HepG2 (cell line): ENCODE results near the gene GPR89A. TPM values are rescaled to one million over a fixed set of nuclear protein-coding genes. Genes with fewer than 3 reads are reported as not detected.

Source experiments
- CEBPB ChIP-seq: IDR thresholded peaks from 2 replicates; pipeline ENCODE4 v1.6.1; 2011; ENCODE audit warnings: low read depth, low read length, improper control_type of control experiment, borderline replicate concordance
- CHCHD3 ChIP-seq: sonication (generic); formaldehyde crosslinking; IDR thresholded peaks from 2 replicates; pipeline ENCODE4 v1.8.0; 2022; ENCODE audit warnings: mild to moderate bottlenecking, missing genetic modification reagents, moderate library complexity
- E2F5 ChIP-seq: sonication (generic); formaldehyde crosslinking; conservative IDR thresholded peaks from 2 replicates; pipeline ENCODE4 v1.4.0; 2020; ENCODE audit warnings: missing genetic modification reagents
- FOSL2 ChIP-seq: sonication (generic); formaldehyde crosslinking; IDR thresholded peaks from 2 replicates; pipeline ENCODE4 v1.4.0; 2020; ENCODE audit warnings: missing genetic modification reagents
- FOXO4 ChIP-seq: sonication (generic); formaldehyde crosslinking; conservative IDR thresholded peaks from 2 replicates; pipeline ENCODE4 v1.8.1; 2023; ENCODE audit warnings: missing genetic modification reagents
- KAT2B ChIP-seq: fragments of 150-350 bp; IDR thresholded peaks from 2 replicates; pipeline ENCODE4 v1.6.1; 2014; ENCODE audit warnings: low read depth, low read length, borderline replicate concordance
- NFATC3 ChIP-seq: sonication (generic); formaldehyde crosslinking; IDR thresholded peaks from 2 replicates; pipeline ENCODE4 v1.5.1; 2020; ENCODE audit warnings: mild to moderate bottlenecking, missing genetic modification reagents
- PBX2 ChIP-seq: IDR thresholded peaks from 2 replicates; pipeline ENCODE4 v1.6.1; 2016; ENCODE audit warnings: control low read depth
- POGZ ChIP-seq: sonication (generic); formaldehyde crosslinking; IDR thresholded peaks from 2 replicates; pipeline ENCODE4 v1.4.0; 2020; ENCODE audit warnings: mild to moderate bottlenecking, missing genetic modification reagents
- RBAK ChIP-seq: sonication (generic); formaldehyde crosslinking; IDR thresholded peaks from 2 replicates; pipeline ENCODE4 v1.5.1; 2020; ENCODE audit warnings: mild to moderate bottlenecking, missing genetic modification reagents
- ZBTB7B ChIP-seq: sonication (generic); formaldehyde crosslinking; IDR thresholded peaks from 2 replicates; pipeline ENCODE4 v1.4.0; 2020; ENCODE audit warnings: missing genetic modification reagents
- ZHX2 ChIP-seq, 2 experiments: sonication (generic) in 1 of 2; formaldehyde crosslinking in 1 of 2; IDR thresholded peaks; 2 replicates each; pipeline versions ENCODE4 v1.6.1 to v1.9.0; 2014 to 2022; ENCODE audit warnings: antibody characterized with exemption in 1 of 2, borderline replicate concordance in 1 of 2, inconsistent platforms in 1 of 2, low read depth in 1 of 2, missing genetic modification reagents in 1 of 2
- ZNF138 ChIP-seq: sonication (generic); formaldehyde crosslinking; IDR thresholded peaks from 2 replicates; pipeline ENCODE4 v1.5.0; 2020; ENCODE audit warnings: mild to moderate bottlenecking, low read depth, missing genetic modification reagents
- ZNF180 ChIP-seq: sonication (generic); formaldehyde crosslinking; IDR thresholded peaks from 2 replicates; pipeline ENCODE4 v1.4.0; 2020; ENCODE audit warnings: low read depth, missing genetic modification reagents, borderline replicate concordance
- ZNF354B ChIP-seq: sonication (generic); formaldehyde crosslinking; IDR thresholded peaks from 2 replicates; pipeline ENCODE4 v1.8.0; 2022; ENCODE audit warnings: mild to moderate bottlenecking, missing genetic modification reagents
- ZNF691 ChIP-seq: sonication (generic); formaldehyde crosslinking; IDR thresholded peaks from 2 replicates; pipeline ENCODE4 v1.4.0; 2020; ENCODE audit warnings: missing genetic modification reagents, low read depth, mild to moderate bottlenecking, borderline replicate concordance
- ZNF768 ChIP-seq: sonication (generic); formaldehyde crosslinking; IDR thresholded peaks from 2 replicates; pipeline ENCODE4 v1.4.0; 2020; ENCODE audit warnings: missing genetic modification reagents
- ZNF784 ChIP-seq: sonication (generic); formaldehyde crosslinking; IDR thresholded peaks from 2 replicates; pipeline ENCODE4 v1.5.1; 2020; ENCODE audit warnings: missing genetic modification reagents, mild to moderate bottlenecking, borderline replicate concordance
- polyA plus RNA-seq, 8 experiments: library from polyadenylated mRNA; depleted of rRNA in 3 of 8; stranded (reverse) in 7 of 8; unstranded in 1 of 8; fragments of >200 nt; fragmentation: Illumina TruSeq in 4 of 8; extraction: Trizol in 4 of 8; gene quantifications; 2 replicates each; pipeline versions ENCODE4 v1.2.1 to v1.2.3, GENCODE V29; 2011 to 2016; ENCODE audit warnings: low read depth in 4 of 8, missing spikeins in 1 of 8, mixed read lengths in 1 of 8; ENCODE audit not compliant: insufficient read depth in 1 of 8
- total RNA-seq, 5 experiments: library from RNA; depleted of rRNA; stranded (reverse); fragments of >200 nt; fragmentation: Illumina TruSeq; extraction: Trizol; gene quantifications; 2 replicates each; pipeline ENCODE4 v1.2.3, GENCODE V29; 2016; ENCODE audit warnings: low read depth in 1 of 5

GPR89A gene
- total and polyA plus RNA-seq, 2 of the 13 experiments (the other 11 are each of a cell fraction or from before 2014, with no cell fraction given) = 23.4 to 32.6 TPM

GRCh38 chr1:145714524-145715111 is 106.8 kb downstream of the GPR89A start (continued):
- TF ChIP-seq CHCHD3 (CRISPR knock-in tag) = no peak
- TF ChIP-seq FOSL2 = 0 out of 2 replicates have a peak, but pooled peaks have one; percentile 12
- TF ChIP-seq PBX2 (CRISPR knock-in tag) = no peak
- peak; percentile 31; the same call in 1 of the 2 replicates for TF ChIP-seq RBAK
- TF ChIP-seq KAT2B = no peak
- TF ChIP-seq FOXO4 (CRISPR knock-in tag) = peak; percentile 94; the same call in 1 of the 2 replicates
- TF ChIP-seq ZNF691 (CRISPR knock-in tag) = peak; percentile 71; the same call in 1 of the 2 replicates
- TF ChIP-seq NFATC3 (CRISPR knock-in tag) = no peak
- TF ChIP-seq ZNF180 (CRISPR knock-in tag) = no peak
- TF ChIP-seq CEBPB = peak; percentile 37
- peak; percentile 47; the same call in 1 of the 2 replicates for TF ChIP-seq ZBTB7B
- TF ChIP-seq ZNF768 (CRISPR knock-in tag) = no peak
- no peak for TF ChIP-seq ZNF354B (CRISPR knock-in tag)
- TF ChIP-seq POGZ (CRISPR knock-in tag) = 0 out of 2 replicates have a peak, but pooled peaks have one; percentile 36
- TF ChIP-seq E2F5 (CRISPR knock-in tag) = no peak
- peak; percentile 30; the same call in 1 of the 2 replicates for TF ChIP-seq ZNF784 (CRISPR knock-in tag)
- no peak for TF ChIP-seq ZNF138 (CRISPR knock-in tag)
- no peak for TF ChIP-seq ZHX2 (IDR thresholded peaks at IDR 0.05; ENCODE audit: low read depth)
- no peak for TF ChIP-seq ZHX2 (CRISPR knock-in tag; IDR thresholded peaks at IDR 0.05; ENCODE audit: borderline replicate concordance)
